Mesothelial cell of epicardium (in vitro differentiated cells): Measurements from ENCODE around the gene KCNJ5. TPM values are rescaled to one million over a fixed set of nuclear protein-coding genes. Genes with fewer than 3 reads are reported as not detected.

Experiments used
- DNase-seq, 2 experiments: peaks; one replicate each; pipeline ENCODE4 v3.0.0; 2021; ENCODE audit warnings: low spot score in 2 of 2; ENCODE audit not compliant: unreplicated experiment in 2 of 2
- H3K27ac Mint-ChIP-seq: 2 replicates; pipeline ENCODE4 v1.8.0; 2021; ENCODE audit warnings: mixed read lengths
- H3K27me3 Mint-ChIP-seq: 2 replicates; pipeline ENCODE4 v1.8.0; 2021; ENCODE audit warnings: low read depth, mixed read lengths
- H3K36me3 Mint-ChIP-seq: 2 replicates; pipeline ENCODE4 v1.8.0; 2021; ENCODE audit warnings: mixed read lengths
- H3K4me1 Mint-ChIP-seq: 2 replicates; pipeline ENCODE4 v1.8.0; 2021; ENCODE audit warnings: mixed read lengths
- H3K4me3 Mint-ChIP-seq: 2 replicates; pipeline ENCODE4 v1.8.0; 2021; ENCODE audit warnings: mild to moderate bottlenecking, moderate library complexity, mixed read lengths
- H3K9me3 Mint-ChIP-seq: 2 replicates; pipeline ENCODE4 v1.8.0; 2021; ENCODE audit warnings: mixed read lengths
- CTCF ChIP-seq: fragments of 200-600 bp; sonication (generic); IDR thresholded peaks from one replicate; pipeline ENCODE4 v1.5.0; 2021; ENCODE audit warnings: antibody characterized with exemption; ENCODE audit not compliant: unreplicated experiment
- total RNA-seq: library from RNA; stranded (reverse); gene quantifications from 3 replicates; pipeline ENCODE4 v1.2.1, GENCODE V29; 2021

KCNJ5 gene
- total RNA-seq, 1 donor from 2014 or later, result 0.09 TPM

- Mint-ChIP-seq H3K27me3 (peaks cover 29% of the 10 kb centered on the region), H3K27ac (no peak overlapping the region), H3K4me3 (no peak overlapping the region), H3K36me3 (no peaks in the 10 kb centered on the region), H3K9me3 (no peaks in the 10 kb centered on the region), H3K4me1 (peaks cover 4% of the 10 kb centered on the region)
- no peak for TF ChIP-seq CTCF
- DNase-seq, result no peak
Measured at GRCh38 chr11:128911701-128912100, 20.5 kb downstream of the KCNJ5 start.

GRCh38 chr11:128913806-128914205 lies 22.6 kb downstream of the KCNJ5 start:
- no peak for TF ChIP-seq CTCF
- Mint-ChIP-seq H3K27me3 (peaks cover 16% of the 10 kb centered on the region), H3K4me3 (no peak overlapping the region), H3K27ac (no peak overlapping the region), H3K36me3 (no peaks in the 10 kb centered on the region), H3K4me1 (no peaks in the 10 kb centered on the region), H3K9me3 (no peaks in the 10 kb centered on the region)
- DNase-seq, result no peak

GRCh38 chr11:128914216-128915148 lies 23.3 kb downstream of the KCNJ5 start:
- Mint-ChIP-seq H3K27me3 (peaks cover 14% of the 10 kb centered on the region), H3K9me3 (no peaks in the 10 kb centered on the region), H3K27ac (no peak overlapping the region), H3K4me1 (no peaks in the 10 kb centered on the region), H3K4me3 (no peak overlapping the region), H3K36me3 (no peaks in the 10 kb centered on the region)
- DNase-seq, result no peak
- TF ChIP-seq CTCF, result no peak

- Mint-ChIP-seq H3K4me3 (no peak overlapping the region), H3K27ac (no peak overlapping the region), H3K4me1 (no peaks in the 10 kb centered on the region), H3K36me3 (no peaks in the 10 kb centered on the region), H3K27me3 (peaks cover 14% of the 10 kb centered on the region), H3K9me3 (no peaks in the 10 kb centered on the region)
- no peak for TF ChIP-seq CTCF
- no peak for DNase-seq
Measured at GRCh38 chr11:128915149-128915521, 24.0 kb downstream of the KCNJ5 start.

GRCh38 chr11:128916037-128916572 lies 24.9 kb downstream of the KCNJ5 start:
- Mint-ChIP-seq H3K36me3 (no peaks in the 10 kb centered on the region), H3K4me1 (no peaks in the 10 kb centered on the region), H3K27ac (no peak overlapping the region), H3K27me3 (peaks cover 14% of the 10 kb centered on the region), H3K4me3 (no peak overlapping the region), H3K9me3 (no peaks in the 10 kb centered on the region)
- DNase-seq, result no peak
- TF ChIP-seq CTCF, result no peak
